Stomach (tissue), 9 donors: ENCODE measurements around the gene MRPL48. TPM values are rescaled to one million over a fixed set of nuclear protein-coding genes. Genes with fewer than 3 reads are reported as not detected.
"Not testable (repeated sequence)": the region's sequence is repeated elsewhere in the genome, so short reads cannot be mapped to it uniquely, and the experiment has no call there.

Source experiments
- DNase-seq, 2 donors: peaks; one replicate each; pipeline versions ENCODE4 v3.0.0 to v3.0.0-alpha.2; 2013 to 2019
- H3K27ac ChIP-seq, 5 donors: fragments of 200-600 bp in 4 of 5; sonication (generic) in 4 of 5; one replicate each; pipeline ENCODE4 v1.5.1; 2013 to 2019; ENCODE audit warnings: mild to moderate bottlenecking in 1 of 5, moderate library complexity in 1 of 5
- H3K27me3 ChIP-seq, 3 donors: fragments of 200-600 bp; sonication (generic); one replicate each; pipeline ENCODE4 v1.5.1; 2017 to 2019; ENCODE audit warnings: mixed run types in 1 of 3
- H3K36me3 ChIP-seq, 4 donors: fragments of 200-600 bp; sonication (generic); 1 replicate in 3 of 4; 2 replicates in 1 of 4; pipeline ENCODE4 v1.5.1; 2016 to 2019
- H3K4me1 ChIP-seq, 4 donors: fragments of 200-600 bp; sonication (generic); one replicate each; pipeline ENCODE4 v1.5.1; 2016 to 2019
- H3K4me3 ChIP-seq, 4 donors: fragments of 200-600 bp; sonication (generic) in 3 of 4; one replicate each; pipeline ENCODE4 v1.5.1; 2016 to 2019; ENCODE audit warnings: mild to moderate bottlenecking in 1 of 4
- H3K9me3 ChIP-seq, 4 donors: fragments of 200-600 bp; sonication (generic); one replicate each; pipeline ENCODE4 v1.5.1; 2016 to 2019
- EP300 ChIP-seq: sonication (generic); formaldehyde crosslinking; IDR thresholded peaks from one replicate; pipeline ENCODE4 v1.6.1; 2017; ENCODE audit warnings: antibody characterized with exemption
- POLR2A ChIP-seq, 4 donors: fragments of 450-650 bp; IDR thresholded peaks; one replicate each; pipeline ENCODE4 v1.6.1; 2016; ENCODE audit warnings: antibody characterized with exemption in 4 of 4, control low read depth in 2 of 4, mild to moderate bottlenecking in 1 of 4, moderate library complexity in 1 of 4
- POLR2AphosphoS5 ChIP-seq, 3 donors: sonication (generic); formaldehyde crosslinking; IDR thresholded peaks; one replicate each; pipeline ENCODE4 v1.6.1; 2016; ENCODE audit warnings: antibody characterized with exemption in 3 of 3
- WGBS, 5 donors: extraction: QIAGEN DNeasy Blood & Tissue Kit in 3 of 5; methylation state at CpG; one replicate each; pipeline versions ENCODE4 v1.1.5 to v1.1.7; 2013 to 2018; 5-methylcytosine and 5-hydroxymethylcytosine counted together
- intact Hi-C: fragments of 100-400 bp; cut with DNase I; formaldehyde crosslinking; loops from one replicate; pipeline ENCODE4 v1.15.1; 2023; ENCODE audit warnings: low total_unique reads
- polyA plus RNA-seq, 3 donors: library from polyadenylated mRNA; stranded (reverse); fragments of 200-250 nt; gene quantifications; one replicate each; pipeline ENCODE4 v1.2.3, GENCODE V29; 2013
- total RNA-seq, 5 donors: library from RNA; depleted of rRNA; stranded (reverse); fragments of >200 nt; gene quantifications; one replicate each; pipeline versions ENCODE4 v1.1.0 to v1.2.3, GENCODE V29; 2014 to 2016
- TF ChIP-seq, protein P1 (sequence below), 7 experiments: fragments of 450-650 bp in 4 of 7; fragments of 200-600 bp in 3 of 7; sonication (generic) in 3 of 7; IDR thresholded peaks; one replicate each; pipeline ENCODE4 v1.5.1; 2016 to 2019; ENCODE audit warnings: antibody characterized with exemption in 7 of 7, control low read depth in 2 of 7, mild to moderate bottlenecking in 1 of 7
- donor health status: healthy with polysubstance abuse.
- donor health status: Bipolar disorder and iron deficiency.
- donor health status: healthy.

The MRPL48 gene
- total and polyA plus RNA-seq, 8 donors: 1.2 to 118 (median 31.0) TPM

DNA sequence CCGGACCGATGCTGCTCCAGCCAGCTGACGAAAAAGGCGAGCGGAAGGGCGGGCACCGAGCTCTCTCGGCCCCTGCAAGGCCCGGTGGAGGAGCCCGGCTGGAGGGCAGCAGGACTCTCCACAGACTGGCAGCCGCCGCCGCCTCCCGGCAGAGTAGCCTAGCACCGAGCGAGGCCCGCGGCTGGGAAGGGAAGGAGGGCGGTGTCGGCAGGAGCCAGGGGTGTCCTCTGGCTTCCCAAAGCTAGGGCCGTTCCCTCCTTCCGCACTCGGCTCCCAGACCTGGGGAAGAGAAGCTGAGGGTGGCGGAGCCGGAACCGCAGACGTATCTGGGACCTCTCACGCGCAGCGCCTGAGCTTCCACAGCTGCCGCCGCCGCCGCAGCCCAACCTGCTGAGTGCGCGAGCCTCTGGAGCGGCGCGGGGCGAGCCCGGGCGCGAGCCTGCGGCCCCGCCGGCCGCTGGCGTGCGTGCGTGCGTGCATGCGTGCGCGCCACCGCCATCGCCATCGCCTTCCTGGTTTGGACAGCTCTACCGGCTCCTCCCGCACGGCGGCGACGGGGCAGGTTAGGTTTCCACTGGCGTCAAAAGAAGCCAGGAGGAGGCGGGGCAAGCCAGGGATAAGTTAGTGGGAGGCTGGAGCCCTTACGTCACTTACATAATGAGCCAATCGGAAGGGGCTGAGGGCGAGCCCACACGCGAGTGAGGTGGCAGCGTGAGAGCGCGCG, 26.8 kb upstream of the MRPL48 start, which contains the start of gene RAB6A:
RAB6A (minus strand) TSS at position 396 of the 724 bp plus-strand sequence. CDS start 439 bp downstream, outside the sequence.
- 0 to 2% (median 1%) methylated on average over 10 to 74 of the region's 74 CpGs for WGBS, 5 donors
- DNase-seq: peak; percentile 100
- intact Hi-C loops: no loop called here
- H3K27me3 ChIP-seq: no peaks in the 10 kb centered on the region
- peak within 1 kb of the TSS; percentile 94 to 99 (median 97) for H3K27ac ChIP-seq
- no peaks in the 10 kb centered on the region for H3K9me3 ChIP-seq
- H3K36me3 ChIP-seq: no peaks in the 10 kb centered on the region
- TF ChIP-seq EP300 (no peak), POLR2AphosphoS5 (IDR thresholded peaks at IDR 0.05) (peak in 1 of 3 donors; percentile 98)
- TF ChIP-seq, protein P1, sequence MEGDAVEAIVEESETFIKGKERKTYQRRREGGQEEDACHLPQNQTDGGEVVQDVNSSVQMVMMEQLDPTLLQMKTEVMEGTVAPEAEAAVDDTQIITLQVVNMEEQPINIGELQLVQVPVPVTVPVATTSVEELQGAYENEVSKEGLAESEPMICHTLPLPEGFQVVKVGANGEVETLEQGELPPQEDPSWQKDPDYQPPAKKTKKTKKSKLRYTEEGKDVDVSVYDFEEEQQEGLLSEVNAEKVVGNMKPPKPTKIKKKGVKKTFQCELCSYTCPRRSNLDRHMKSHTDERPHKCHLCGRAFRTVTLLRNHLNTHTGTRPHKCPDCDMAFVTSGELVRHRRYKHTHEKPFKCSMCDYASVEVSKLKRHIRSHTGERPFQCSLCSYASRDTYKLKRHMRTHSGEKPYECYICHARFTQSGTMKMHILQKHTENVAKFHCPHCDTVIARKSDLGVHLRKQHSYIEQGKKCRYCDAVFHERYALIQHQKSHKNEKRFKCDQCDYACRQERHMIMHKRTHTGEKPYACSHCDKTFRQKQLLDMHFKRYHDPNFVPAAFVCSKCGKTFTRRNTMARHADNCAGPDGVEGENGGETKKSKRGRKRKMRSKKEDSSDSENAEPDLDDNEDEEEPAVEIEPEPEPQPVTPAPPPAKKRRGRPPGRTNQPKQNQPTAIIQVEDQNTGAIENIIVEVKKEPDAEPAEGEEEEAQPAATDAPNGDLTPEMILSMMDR (IDR thresholded peaks at IDR 0.05): peak in 4 of 7 experiments; percentile 12 to 54 (median 23)
- peak within 1 kb of the TSS; percentile 70 to 96 (median 90) for H3K4me3 ChIP-seq
- H3K4me1 ChIP-seq: peaks cover 18 to 43% (median 28%) of the 10 kb centered on the region in 4 donors

DNA sequence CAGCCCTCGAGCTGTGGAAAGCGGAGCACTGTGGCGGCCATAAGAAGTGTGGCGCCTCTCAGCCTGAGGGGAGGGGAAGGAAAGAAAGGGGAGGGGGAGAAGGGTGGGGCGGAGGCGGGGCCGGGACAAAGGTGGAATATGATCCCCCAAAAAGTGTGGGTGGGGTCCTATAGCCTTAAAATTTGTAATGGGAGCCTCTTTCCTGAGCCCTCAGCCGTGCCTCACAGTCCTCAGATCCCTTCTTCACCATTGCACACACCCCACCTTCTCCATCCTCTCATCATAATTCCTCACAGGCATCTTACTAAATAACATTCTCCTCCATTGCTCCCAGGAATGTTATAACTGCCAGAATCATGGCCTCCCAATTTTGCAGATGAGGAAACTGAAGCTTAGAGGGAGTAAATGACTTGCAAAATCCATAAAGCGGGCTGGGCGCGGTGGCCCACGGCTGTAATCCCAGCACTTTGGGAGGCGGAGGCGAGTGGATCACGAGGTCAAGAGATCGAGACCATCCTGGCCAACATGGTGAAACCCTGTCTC, 26.2 kb upstream of the MRPL48 start:
- intact Hi-C loops: no loop called here
- DNase-seq: no peak
- H3K9me3 ChIP-seq: no peaks in the 10 kb centered on the region
- TF ChIP-seq POLR2A (IDR thresholded peaks at IDR 0.05) (no peak), POLR2AphosphoS5 (IDR thresholded peaks at IDR 0.05) (peak in 2 of 3 donors; percentile 98), EP300 (no peak)
- TF ChIP-seq, protein P1 (IDR thresholded peaks at IDR 0.05): no peak
- H3K27me3 ChIP-seq: no peaks in the 10 kb centered on the region
- peaks cover 18 to 36% (median 27%) of the 10 kb centered on the region in 4 donors for H3K4me1 ChIP-seq
- WGBS, 5 donors: 45 to 49% (median 46%) methylated on average over 15 to 16 of the region's 16 CpGs
- H3K36me3 ChIP-seq: no peaks in the 10 kb centered on the region
- H3K4me3 ChIP-seq: peak overlapping the region; percentile 40 to 96 (median 90)
- peak overlapping the region; percentile 65 to 99 (median 97) for H3K27ac ChIP-seq

DNA sequence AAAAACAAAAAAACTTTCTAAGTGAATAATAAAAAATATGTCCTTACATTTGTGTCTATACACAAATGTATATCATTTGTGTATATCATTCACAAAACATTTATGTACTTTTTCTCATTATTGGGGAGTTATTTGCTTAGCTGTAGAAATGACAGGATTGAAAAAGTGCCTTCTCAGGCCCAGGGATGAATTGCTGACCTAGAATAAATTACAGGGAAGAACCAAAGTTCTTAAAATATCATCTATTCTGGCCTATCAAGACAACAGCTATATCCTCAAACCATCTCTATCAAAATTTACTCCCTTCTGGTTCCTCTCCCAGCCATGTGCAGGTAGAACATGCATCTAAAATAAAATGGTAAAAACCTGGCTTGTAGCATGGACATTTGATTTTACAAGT, 24.9 kb upstream of the MRPL48 start:
- peaks cover 0 to 4% (median 0%) of the 10 kb centered on the region in 3 donors for H3K27me3 ChIP-seq
- no peak overlapping the region for H3K27ac ChIP-seq
- H3K36me3 ChIP-seq: no peaks in the 10 kb centered on the region
- no peak for DNase-seq
- intact Hi-C loops: no loop called here
- TF ChIP-seq POLR2AphosphoS5 (IDR thresholded peaks at IDR 0.05) (no peak), POLR2A (IDR thresholded peaks at IDR 0.05) (no peak), EP300 (no peak)
- TF ChIP-seq, protein P1 (IDR thresholded peaks at IDR 0.05): no peak
- no peak overlapping the region for H3K4me3 ChIP-seq
- H3K9me3 ChIP-seq: no peaks in the 10 kb centered on the region
- peaks cover 17 to 26% (median 20%) of the 10 kb centered on the region in 4 donors for H3K4me1 ChIP-seq

DNA sequence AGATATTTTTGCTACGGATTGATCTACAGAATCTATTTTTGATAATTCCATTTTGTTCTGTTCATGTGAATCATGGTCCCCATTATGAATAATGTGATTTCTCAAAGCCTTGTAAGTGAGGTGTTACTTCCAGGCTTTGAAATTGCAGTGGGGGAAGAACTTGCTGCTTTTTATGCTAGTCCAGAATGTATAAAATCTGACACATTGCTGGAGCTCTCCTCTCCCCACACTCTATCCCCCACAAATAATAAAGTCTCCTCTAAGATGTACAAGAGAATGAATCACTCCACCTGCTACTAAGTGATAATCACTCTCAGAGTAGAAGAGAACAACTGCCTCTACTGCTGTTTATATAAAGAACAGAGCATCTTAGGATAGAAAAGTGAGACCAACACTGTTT, 20.9 kb upstream of the MRPL48 start:
- WGBS, 5 donors: 62 to 88% (median 78%) methylated on average over 1 of the region's 1 CpG
- H3K4me3 ChIP-seq: no peak overlapping the region

DNA sequence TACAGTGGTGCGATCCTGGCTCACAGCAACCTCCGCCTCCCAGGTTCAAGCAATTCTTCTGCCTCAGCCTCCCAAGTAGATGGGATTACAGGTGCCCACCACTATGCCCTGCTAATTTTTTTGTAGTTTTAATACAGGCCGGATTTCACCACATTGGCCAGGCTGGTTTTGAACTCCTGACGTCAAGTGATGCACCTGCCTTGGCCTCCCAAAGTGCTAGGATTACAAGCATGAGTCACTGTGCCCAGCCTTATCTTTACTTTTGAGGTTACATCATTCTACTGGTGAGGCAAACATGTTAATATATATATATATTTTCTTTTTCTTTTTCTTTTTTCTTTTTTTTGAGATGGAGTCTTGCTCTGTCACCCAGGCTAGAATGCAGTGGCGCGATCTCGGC, 16.9 kb upstream of the MRPL48 start:
- intact Hi-C loops, H3K9me3 ChIP-seq, H3K36me3 ChIP-seq, H3K4me1 ChIP-seq, H3K27ac ChIP-seq, DNase-seq, H3K27me3 ChIP-seq, H3K4me3 ChIP-seq: not testable (repeated sequence)
- WGBS, 5 donors: 90 to 94% (median 92%) methylated on average over 7 of the region's 7 CpGs

More for the DNA sequence above, 20.9 kb upstream of the MRPL48 start:
- no peak for DNase-seq
- Histone ChIP-seq H3K36me3 (no peaks in the 10 kb centered on the region), H3K4me1 (peaks cover 0 to under 1% (median 0%) of the 10 kb centered on the region in 4 donors), H3K27me3 (peaks cover 0 to 10% (median 0%) of the 10 kb centered on the region in 3 donors), H3K9me3 (no peaks in the 10 kb centered on the region), H3K27ac (no peak overlapping the region)
- TF ChIP-seq POLR2AphosphoS5 (IDR thresholded peaks at IDR 0.05) (no peak), POLR2A (IDR thresholded peaks at IDR 0.05) (no peak), EP300 (no peak)
- TF ChIP-seq, protein P1 (IDR thresholded peaks at IDR 0.05): no peak
- intact Hi-C loops: no loop called here
